HG03135 (cell line): ENCODE data around the gene DCTN3.

Experiments used
- ATAC-seq: cut with Tn5 transposase; IDR thresholded peaks from one replicate; pipeline ENCODE4 v1.9.1; 2021; ENCODE audit warnings: mild to moderate bottlenecking, moderate library complexity; ENCODE audit not compliant: unreplicated experiment

DCTN3 gene

GRCh38 chr9:34620061-34620994 lies at the start of gene DCTN3:
Gene DCTN3 (minus strand): TSS chr9:34620495. CDS start chr9:34620464, 31 bp downstream.
- peak; percentile 96 for ATAC-seq

- ATAC-seq = peak; percentile 50
Measured at GRCh38 chr9:34665381-34666250, 45.3 kb upstream of the DCTN3 start.

GRCh38 chr9:34665067-34665380 lies 44.7 kb upstream of the DCTN3 start:
- ATAC-seq = peak; percentile 14

- peak; percentile 65 for ATAC-seq
Measured at GRCh38 chr9:34664281-34665066, 44.2 kb upstream of the DCTN3 start.

GRCh38 chr9:34663303-34663605 lies 43.0 kb upstream of the DCTN3 start:
- no peak for ATAC-seq

- no peak for ATAC-seq
Measured at GRCh38 chr9:34662526-34663302, 42.4 kb upstream of the DCTN3 start, which contains the start of gene CCL27. Gene CCL27 (minus strand): TSS chr9:34662657. CDS start chr9:34662633, 24 bp downstream.

- no peak for ATAC-seq
Measured at GRCh38 chr9:34659592-34660253, 39.4 kb upstream of the DCTN3 start.

GRCh38 chr9:34658461-34658860 lies 38.2 kb upstream of the DCTN3 start:
- ATAC-seq = no peak

GRCh38 chr9:34656992-34657391 lies 36.7 kb upstream of the DCTN3 start:
- no peak for ATAC-seq

- ATAC-seq = no peak
Measured at GRCh38 chr9:34655394-34655793, 35.1 kb upstream of the DCTN3 start.

- no peak for ATAC-seq
Measured at GRCh38 chr9:34654323-34655051, 34.2 kb upstream of the DCTN3 start.

GRCh38 chr9:34653151-34654072 lies 33.1 kb upstream of the DCTN3 start:
- no peak for ATAC-seq

GRCh38 chr9:34652602-34653000 lies 32.3 kb upstream of the DCTN3 start:
- ATAC-seq = no peak

GRCh38 chr9:34651876-34652601 lies 31.7 kb upstream of the DCTN3 start, which contains the start of gene IL11RA:
Gene IL11RA (plus strand): TSS chr9:34652185. CDS start chr9:34655218, 3,033 bp downstream.
- ATAC-seq = no peak

GRCh38 chr9:34651321-34651720 lies 31.0 kb upstream of the DCTN3 start:
- no peak for ATAC-seq

GRCh38 chr9:34650816-34651215 lies 30.5 kb upstream of the DCTN3 start:
- ATAC-seq = no peak

- no peak for ATAC-seq
Measured at GRCh38 chr9:34648673-34649072, 28.4 kb upstream of the DCTN3 start.
